Stimulated activated CD8-positive, alpha-beta memory T cell treated with anti-CD3 and anti-CD28 coated beads, Interleukin-7, amount 100 ng/mL, for 24 hours (primary cell): ENCODE results near the gene PTGR3.
"Not testable (repeated sequence)": the region's sequence is repeated elsewhere in the genome, so short reads cannot be mapped to it uniquely, and the experiment has no call there.

Experiments used
- DNase-seq: peaks from one replicate; pipeline ENCODE4 v3.0.0-alpha.2; 2020; ENCODE audit warnings: low read depth

Gene PTGR3

DNA sequence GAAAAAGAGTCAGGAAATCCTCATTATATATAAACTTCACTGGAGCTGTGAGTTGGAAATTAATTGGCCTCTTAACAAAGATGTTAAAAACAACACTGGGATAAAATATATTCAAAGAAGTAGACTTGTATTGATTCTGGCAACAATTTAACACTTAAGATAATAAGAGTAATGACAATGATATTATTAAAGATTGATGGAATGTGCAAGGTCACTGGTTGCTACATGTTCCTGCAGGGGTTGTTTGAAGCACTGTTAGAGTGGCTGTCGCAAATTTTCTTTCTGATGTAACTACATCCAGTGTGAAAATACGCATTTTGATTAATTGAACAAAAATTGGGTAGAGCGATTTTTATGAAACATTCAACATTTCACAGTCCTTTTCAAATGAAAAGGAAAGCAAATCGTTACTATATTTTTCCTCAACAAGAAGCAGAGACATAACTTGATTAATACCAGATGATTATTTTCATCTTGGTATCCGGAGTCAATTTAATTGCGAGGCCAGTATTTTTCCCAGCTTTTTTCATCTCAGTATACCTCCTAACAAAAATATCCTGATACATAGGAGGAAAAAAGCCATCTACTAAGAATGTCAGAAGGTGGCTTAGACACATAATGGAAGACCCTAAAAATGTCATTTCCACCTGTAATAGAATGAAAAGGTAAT lies 6.1 kb downstream of the PTGR3 start:
- DNase-seq: no peak

DNA sequence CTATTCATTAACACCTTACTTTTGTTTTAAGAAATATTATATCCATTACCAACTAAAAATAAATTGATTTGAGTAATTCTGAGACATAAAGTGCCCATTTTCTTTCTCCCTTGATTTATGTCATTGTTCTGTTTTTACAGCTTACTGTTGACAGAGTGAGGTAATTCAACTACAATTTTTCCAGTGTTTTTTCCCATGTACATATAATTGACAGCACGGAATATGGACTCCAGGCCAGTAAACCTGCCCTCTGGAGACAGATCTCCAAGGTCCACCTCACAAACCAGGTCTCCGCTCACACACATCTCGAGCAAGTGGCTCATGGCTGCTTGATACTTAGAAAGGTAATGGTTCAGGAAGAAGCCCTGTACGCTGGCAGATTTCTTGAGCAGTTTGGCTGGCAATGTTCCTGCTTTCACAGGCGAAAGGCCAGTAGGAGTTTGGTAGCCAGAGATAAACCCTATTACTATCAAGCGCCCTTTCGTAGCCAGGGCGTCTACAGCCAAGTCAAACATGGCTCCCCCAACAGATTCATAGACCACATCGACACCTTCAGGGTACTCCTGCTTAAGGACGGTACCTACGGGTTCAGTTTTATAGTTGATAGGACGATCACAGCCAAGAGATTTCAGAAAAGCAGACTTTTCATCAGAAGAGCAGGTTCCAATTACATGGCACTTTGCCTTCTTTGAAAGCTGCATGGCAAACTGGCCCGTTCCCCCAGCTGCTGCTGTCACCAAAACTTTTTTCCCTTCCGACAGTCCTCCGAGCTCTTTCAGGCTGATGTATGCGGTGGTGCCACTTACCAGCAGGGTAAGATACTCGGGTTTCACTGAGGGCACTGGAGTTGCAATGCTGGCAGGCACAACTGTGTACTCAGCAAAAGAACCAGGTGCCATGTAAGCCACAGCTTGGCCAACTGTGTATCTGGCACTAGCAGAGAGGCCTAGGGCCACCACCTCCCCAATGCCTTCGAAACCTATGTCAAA lies 7.4 kb downstream of the PTGR3 start:
- no peak for DNase-seq

DNA sequence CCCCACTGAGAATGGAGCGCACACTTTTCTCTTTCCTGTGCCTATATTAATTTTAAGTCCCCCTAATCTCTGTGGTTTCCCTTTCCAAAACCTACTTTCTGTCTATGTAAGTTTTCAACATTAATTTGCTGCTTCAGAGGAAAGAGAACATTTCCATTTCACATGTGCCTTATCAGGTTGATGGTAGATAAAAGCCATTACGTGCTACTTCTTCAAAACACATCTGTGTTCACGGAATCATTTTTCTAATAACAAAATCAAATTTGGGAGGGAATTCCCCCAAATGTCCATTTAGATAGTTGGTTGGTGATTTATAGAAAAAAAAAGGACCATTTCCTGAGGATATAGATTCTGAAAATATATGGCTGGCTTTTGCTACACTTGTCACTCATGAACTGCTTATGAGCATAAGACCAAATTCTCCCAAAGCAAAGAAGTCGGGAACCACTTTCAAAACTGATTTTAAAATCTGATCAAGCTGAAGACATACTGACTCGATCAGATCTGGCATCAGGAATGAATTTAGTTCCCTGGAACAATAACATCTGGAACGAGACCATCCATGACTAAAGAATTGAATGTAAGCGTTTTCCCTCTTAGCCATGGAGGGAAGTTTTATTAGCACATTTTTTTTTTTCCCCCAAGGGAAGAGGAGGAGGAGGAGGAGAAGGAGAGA lies 8.2 kb downstream of the PTGR3 start:
- DNase-seq: no peak

DNA sequence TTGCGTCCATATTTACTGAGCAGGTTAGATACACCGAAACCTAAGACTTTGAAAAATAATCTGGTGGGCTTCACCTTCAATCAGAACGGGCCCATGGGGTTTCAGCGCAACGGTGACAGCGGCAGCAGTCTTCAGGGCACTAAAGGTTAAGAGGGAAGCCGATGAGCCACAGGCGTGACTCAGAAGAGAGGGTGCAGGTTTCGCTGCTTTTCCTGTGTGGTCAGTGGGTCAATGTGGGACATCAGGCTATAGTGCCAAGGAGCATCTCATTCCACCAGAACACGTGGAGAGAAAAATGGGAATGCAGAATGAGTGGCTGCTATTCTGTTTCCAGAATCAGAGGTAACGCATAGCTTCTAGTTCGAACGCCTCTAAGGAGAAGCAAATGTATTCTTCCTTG lies 8.9 kb downstream of the PTGR3 start:
- no peak for DNase-seq

DNA sequence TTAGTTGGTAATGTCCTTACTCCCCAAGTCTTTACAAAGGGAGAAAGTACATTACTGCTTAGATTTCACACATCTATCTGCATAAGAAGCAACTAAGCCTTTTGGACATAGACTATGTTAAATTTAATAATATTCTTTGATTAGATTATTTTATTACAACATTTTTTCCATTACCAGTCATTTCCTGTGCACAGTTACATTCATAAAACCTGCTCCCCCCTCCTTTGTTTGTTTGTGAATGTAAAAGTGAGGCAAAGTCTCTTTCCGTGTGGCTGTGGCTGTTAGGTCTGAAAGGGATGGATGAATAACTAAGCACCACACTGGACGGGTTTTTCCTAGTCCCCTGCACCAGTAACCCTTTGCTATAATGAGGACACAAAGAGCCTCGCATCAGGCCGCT lies 9.6 kb downstream of the PTGR3 start:
- no peak for DNase-seq

DNA sequence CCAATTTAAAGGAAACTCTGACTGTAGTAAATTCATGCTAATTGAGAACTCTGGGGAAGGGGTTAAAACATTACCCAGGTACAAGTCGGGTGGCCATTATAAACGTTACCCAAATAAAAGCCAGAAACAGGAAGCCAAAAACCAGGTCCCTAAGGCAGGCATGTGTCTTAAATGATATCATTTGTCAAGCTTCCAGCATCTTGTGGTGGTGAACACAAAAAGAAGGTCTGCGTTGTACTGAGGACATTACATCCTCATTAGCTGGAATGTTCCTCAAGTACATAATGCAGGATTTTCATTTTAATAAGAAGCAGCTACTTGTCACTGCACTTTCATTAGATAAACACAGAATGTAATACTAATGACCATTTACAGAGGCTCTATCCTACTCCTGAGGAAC lies 10.9 kb downstream of the PTGR3 start:
- no peak for DNase-seq

DNA sequence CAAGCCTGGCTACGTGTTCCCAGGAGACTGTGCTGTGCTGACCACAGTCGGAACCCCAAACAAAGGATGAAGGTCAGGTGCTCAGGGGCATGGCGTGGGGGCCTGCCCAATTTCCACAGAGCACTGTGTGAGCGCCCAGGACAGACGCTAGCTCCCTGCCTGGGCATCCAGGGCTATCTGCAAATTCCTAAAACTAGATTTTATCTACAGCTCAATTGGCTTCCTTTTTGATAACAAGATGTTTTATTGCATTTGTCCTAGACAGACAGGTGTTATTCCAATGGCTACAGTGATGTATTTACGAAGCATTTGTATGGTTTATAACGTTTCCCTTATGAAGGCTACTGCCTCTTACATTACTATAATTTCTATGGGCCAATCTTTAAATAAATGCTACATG lies 16.0 kb downstream of the PTGR3 start:
- DNase-seq: no peak

DNA sequence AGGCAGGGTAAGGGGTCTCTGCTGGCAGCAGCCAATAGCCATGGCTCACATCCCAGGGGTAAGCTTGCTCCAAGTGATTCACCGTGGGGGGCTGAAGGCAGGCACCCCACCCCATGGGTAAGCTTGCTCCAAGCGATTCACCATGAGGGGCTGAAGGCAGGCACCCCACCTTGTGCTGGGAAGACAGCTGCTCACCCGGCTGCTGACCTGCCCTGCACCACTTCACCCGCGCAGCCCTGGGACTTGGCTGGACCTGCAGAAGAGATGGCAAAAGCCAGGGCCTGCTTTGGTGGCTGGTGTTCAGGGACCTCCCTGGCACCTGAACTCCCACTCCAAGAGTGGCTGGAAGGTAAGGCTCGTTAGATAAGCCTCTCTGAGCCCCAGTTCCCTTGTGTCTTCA lies 19.2 kb downstream of the PTGR3 start:
- no peak for DNase-seq

DNA sequence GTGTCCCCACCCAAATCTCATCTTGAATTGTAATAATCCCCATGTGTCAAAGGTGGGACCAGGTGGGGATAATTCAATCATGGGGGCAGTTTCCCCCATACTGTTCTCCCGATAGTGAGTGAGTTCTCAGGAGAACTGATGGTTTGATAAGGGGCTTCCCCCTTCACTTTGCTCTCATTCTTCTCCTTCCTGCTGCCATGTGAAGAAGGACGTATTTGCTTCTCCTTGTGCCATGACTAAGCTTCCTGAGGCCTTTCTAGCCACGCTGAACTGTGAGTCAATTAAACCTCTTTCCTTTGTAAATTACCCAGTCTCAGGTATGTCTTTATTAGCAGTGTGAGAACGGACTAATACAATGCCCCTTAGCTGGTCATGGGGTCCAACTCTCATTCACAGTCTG lies 21.2 kb downstream of the PTGR3 start:
- DNase-seq: not testable (repeated sequence)

DNA sequence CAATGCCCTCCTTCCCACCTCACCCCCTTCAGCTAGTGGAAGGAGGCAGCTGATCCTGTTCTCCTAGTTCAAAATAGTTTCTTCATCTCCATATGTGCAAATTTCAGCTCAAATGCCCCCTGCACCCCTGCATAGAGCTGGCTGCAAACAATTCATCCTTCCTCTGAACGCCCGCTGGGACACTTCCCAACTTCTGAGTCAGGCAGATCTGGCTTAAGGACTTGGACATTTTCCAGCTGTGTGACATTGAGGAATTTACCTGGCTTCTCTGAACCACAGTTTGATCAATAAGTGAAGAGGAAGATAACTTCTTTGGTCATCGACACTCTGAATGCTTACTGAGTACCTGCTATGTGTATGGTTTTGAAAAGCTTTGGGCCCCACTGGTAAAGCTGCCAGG lies 23.5 kb downstream of the PTGR3 start:
- DNase-seq: no peak

DNA sequence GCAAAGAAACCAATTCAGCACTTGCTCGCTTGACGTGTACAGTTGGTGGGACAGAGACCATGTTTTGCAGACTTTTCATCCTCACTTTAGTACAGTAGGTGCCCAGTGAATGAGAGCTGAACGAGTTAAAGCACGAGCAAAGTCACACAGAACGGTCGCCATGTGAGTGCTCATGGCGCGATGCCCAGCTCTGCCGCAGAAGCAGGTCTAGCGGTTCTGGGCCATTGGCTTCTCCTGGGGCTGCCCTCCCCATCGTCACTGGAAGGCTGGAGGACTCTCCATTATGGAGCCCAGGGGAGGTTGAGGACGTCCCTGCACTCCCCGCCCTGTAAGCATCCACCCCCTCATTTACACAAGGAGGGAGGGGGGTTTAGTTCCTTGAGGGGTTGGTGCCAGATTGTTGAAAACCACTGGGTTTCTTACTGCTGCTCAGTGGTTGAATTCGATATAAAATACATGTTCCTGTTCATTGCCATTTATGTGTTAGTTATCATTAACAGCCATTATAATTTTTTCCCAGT lies 24.9 kb downstream of the PTGR3 start:
- no peak for DNase-seq

DNA sequence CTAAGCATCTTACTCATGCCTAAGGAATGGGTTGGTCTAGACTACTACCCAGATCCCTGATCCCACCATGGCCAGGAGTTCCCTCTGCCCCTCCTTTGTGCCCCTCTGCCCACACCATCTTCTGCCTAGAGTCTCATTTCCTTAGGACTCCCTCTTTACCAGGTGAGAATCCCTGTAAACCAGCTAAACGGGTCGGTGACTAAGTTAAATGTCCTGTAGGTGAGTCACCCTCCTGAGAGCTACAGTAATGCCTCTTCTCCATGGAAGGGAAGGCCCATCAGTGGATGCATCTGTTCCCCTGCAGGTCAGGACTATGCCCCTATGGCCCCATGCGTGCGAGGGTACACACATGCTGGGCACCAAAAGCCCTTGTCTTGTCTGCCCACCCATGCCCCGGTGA lies 25.4 kb downstream of the PTGR3 start:
- no peak for DNase-seq

DNA sequence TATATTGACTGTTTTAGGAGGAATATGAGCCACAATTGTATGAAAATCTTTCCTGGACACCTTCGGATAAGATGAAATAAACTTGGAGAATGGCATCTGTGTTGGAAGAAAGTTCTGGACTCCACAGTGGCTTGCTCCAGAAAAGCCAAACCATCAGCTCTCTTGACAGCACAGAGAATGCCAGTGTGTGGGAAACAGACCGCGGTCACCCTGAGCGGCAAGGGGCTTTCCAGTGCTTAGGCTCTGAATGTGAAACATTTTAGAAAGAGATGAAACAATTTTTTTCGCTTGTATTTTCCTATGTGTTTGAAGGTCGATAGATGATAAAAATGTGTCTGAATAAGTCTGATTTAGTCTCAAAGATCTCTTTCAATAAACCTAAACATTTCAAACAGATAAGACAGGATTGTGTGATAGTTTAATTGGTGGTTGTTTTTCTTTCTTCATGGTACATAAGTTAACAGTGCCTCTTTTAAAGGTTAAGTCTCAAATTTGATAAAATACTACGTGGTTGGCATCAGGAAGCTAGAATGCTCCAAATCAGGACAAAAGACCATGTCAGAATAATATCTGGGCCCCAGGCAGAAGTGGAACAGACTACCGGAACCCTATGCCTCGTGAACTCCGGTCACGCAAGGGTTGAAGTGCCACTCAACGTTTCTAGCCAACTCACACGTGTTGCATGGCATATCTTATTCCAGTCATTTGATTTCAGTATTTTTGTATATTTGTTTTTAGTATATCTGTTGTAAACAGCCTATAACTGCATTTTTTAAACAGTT lies 28.9 kb downstream of the PTGR3 start:
- no peak for DNase-seq

DNA sequence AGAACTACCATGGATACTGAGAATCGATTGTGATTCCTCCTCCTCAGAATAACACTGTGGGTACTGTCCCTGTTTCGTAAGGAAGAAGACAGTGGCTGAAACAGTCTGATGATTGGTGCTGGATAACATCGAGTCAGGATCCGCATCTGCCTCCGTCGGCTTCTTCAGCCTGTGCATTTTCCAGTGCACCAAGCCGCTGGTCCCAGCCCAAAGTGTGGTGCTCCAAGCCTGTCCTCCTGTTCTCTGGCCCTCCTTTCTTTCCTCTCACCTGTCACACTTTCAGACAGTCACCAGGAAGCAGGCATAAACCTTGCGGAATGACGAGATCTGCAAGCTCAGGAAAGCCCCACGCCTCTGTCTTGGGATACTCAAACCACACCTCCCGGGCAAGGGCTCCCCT lies 30.6 kb downstream of the PTGR3 start:
- no peak for DNase-seq

DNA sequence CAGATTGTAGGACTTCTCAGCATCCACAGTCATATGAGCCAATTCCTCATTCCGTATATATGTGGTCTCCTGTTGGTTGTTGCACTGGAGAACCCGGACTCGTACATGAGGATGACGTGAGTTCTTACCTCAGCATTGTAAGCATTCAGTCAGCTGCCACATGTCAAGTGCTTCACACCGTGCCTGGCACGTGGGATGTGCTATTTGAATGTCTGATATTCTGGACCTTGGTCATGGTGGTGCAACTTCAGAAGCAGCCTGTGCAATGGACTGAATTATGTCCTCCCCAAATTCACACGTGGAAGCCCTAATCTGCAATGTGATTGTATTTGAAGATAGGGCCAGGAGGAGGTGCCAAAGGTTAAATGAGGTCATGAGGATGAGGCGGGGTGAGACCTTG lies 32.1 kb downstream of the PTGR3 start:
- no peak for DNase-seq

DNA sequence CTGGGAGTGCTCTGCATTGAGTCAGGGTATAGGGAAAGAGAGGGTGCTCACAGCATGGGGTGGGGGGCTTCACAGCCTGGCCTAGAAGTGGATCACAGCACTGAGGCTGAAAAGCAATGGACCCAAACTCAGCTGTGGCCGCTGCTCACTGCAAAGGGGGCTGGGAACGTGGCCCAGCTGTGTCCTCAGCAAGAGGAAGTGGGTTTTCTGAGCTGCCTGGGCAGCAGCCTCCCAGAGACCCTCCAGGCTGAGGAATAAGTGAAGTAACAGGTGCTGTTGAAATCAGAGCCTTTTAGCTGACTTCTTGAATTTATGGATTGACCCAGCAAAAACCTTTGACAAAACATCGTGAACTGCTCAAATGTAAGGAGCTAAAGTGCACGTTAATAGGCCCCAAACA lies 35.2 kb downstream of the PTGR3 start:
- DNase-seq: no peak

DNA sequence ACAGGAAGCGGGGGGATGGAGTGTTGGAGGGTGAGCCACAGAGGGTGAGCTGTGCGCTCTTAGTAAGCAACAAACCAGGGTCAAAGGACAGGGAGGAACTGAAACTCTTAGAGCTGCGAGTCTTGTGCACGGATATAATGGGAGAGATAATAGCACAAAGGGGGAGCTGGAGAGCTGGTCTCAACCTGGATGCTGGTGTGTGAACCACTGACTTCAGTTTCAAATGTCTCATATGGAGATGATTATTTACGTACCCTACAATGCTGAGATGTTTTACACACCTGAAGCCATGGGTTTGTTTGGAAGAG lies 35.9 kb downstream of the PTGR3 start:
- no peak for DNase-seq

DNA sequence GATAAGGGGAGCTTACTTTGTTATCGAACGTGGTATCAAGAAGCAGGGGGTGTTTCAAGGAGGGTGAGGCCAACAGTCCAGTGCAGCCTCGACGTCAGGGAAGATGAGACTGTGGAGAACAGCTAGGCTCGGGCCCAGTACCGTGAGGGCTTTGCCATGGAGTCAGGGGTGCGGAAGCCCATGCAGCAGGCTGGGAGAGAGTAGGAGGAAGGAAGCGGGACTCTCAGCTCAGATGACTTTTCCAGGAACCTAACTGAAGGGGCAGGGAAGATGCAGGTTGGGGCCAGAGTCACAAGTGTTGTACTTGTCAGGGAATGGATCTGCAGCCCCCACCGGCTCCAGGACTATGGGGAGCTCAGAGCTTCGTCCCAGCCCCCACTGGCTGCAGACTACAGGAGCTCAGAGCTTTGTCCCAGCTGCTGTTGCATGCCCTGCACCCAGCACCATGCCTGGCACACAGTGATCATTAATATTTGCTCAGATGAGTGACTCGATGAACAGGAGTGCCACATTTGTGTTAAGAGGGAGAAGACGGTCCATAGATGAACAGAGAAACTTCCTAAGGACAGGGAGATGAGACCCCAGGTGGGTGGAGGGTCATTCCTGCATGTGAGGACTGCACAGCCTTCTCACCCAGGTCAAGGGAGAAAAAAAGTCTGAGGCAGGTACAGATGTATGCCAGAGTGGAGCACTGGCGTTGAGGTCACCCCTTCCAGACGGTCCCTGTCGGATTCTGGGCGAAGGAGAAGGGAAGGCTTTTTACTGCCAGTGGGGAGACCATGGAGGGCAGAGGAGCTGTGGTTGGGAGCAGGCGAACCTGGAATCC lies 36.4 kb downstream of the PTGR3 start:
- DNase-seq: no peak

DNA sequence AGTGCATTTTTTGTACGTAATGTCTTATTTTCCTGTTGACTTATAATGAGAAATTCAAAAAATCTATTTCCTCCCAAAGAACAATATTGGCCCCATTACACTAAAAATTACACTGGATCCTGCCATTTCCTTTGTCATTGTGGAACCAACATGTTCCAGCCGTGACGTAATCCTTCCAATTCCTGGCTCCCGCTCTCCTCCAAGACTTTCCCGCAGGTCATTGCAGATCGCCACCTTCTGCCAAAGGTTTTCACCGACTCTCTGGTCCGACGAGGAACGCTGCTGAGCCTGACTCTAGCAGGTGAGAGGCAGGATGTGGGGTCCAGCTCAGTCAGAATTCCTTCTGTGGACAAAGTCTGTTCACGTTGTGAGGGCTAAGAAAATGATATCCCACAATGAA lies 38.0 kb downstream of the PTGR3 start:
- DNase-seq: no peak

DNA sequence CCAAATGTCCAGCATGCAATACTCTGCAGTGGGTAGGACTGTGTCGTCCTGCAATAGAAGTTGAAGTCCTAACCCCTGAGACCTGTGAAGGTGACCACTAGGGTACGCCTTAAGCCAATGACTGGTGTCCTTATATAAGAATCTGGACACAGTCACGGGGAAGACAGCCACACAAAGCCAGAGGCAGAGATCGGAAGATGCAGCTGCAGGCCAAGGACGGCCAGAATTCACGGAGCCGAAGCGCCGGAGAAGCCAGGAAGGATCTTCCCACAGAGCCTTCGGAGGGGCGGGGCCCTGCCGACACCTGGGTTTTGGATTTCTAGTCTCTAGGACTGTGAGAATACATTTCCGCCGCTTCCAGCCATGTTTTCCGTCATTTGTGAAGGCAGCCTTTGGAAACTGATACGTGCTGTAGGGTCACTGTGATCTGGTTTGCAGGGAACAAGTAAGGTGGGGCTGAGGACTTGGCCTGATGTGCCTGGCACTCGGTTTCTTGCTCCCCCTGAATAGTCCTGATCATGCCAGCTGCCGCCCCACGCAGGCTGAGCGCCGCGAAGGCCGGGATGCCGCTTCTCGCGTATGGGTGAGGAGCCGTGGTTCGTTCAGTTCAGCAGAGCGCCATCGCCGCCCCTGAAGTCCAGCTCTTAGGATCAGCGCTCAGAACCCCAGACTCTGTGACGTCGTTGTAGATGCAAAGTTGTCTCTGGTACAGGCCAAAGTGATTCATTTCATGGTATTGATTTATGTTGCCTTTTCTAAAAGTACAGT lies 38.7 kb downstream of the PTGR3 start:
- DNase-seq: no peak
